NCI-H69 (cell line): Measurements from ENCODE around the gene WT1.

ENCODE experiments used
- DNase-seq: peaks from one replicate; lab custom pipeline; 2025; lab: John Stamatoyannopoulos, UW

The WT1 gene

GRCh38 chr11:32421992-32422391 is 13.3 kb downstream of the WT1 start:
- no peak for DNase-seq

- DNase-seq: no peak
Observed at GRCh38 chr11:32420937-32421901, 14.1 kb downstream of the WT1 start.

GRCh38 chr11:32420139-32420538 is 15.2 kb downstream of the WT1 start:
- no peak for DNase-seq

GRCh38 chr11:32418836-32419235 is 16.5 kb downstream of the WT1 start:
- DNase-seq: no peak

GRCh38 chr11:32417806-32418205 is 17.5 kb downstream of the WT1 start:
- no peak for DNase-seq

DNA sequence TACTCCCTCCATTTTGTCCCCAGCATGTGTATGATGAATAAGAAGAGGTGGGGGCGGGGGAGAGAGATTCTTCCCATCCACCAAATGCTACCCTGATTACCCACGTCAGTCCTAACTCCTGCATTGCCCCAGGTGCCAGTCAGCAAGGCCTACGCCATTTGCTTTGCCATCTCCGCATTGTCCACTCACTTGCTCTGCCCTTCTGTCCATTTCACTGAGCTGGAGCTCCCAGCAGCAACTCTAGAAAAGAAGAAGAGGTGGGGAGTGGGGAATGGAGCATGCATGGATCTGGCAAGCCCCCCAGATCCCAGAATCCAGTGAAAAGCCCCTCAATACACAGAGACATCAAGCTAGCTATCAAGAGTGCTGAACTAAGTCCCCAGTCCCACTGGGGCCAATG is 19.0 kb downstream of the WT1 start:
- DNase-seq: no peak

DNA sequence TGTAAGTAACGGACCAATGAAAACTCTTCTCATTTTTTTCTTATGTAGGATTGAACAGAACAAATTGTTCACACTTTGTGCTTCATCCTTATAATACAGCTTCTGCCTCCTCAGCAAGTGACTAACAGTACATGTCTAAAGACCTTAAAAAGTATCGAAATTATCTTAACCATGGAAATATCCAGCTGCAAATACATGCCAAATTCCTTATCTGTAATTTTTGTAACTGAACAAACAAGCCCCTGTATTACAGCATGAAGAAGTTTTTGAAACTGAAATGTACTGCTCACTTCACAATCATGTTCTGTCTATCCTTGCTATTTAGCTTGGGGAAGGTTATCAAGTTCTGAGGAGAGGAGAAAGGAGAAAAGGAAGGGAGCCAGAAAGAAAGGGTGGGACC is 20.4 kb downstream of the WT1 start:
- no peak for DNase-seq

DNA sequence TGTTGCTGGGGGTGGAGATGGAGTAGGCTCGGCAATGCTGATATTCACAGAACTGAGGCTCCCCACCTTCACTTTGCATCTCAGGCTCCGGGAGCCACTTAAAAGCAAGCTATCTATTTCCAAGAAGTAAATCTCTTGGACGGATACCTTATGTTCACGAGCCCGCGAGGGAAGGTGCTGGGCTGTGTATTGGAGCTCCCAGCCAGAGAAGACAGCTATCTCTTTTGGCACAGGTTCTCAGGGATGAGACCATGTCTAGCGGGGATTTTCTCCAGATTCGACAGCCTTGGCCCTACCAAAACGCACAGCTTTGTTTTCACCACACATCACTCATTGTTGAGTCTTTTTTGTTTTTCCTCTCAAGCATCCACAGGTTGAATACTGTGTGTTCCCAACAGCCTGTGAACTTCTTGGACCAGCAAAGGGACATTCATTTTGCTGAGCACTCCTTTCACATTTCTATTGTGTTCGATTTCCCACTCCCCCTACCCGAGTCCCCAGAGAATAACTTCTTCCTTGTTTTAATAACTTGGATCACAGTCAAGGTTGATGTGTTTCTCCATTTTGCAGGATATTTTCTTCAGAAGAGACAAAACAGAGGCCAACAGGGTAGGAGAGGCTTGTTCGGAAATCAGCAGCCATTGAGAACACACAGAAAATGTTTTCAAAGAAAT is 23.3 kb downstream of the WT1 start:
- no peak for DNase-seq

DNA sequence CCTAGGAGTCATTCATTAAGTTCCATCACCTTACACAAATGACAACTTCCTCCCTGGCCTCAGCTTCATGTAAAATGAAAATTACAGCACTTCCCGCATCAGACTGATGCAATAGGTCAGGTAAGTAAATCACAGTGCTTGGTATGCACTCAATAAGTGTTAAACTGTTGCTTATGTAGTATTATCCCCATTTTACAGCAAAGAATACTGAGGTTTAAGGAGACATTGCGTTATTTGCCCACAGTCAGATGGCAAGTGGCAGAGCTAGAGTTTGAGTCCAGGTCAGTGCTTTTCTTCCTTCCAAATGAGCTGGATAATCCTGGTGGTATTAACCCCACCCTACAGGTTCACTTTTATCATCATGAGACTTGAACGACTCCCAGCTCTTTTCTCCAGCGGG is 29.7 kb downstream of the WT1 start:
- no peak for DNase-seq

- peak; percentile 58 for DNase-seq
Observed at GRCh38 chr11:32402836-32403235, 32.5 kb downstream of the WT1 start.

GRCh38 chr11:32400670-32401369 is 34.5 kb downstream of the WT1 start:
- DNase-seq: no peak

GRCh38 chr11:32400196-32400595 is 35.1 kb downstream of the WT1 start:
- no peak for DNase-seq

DNA sequence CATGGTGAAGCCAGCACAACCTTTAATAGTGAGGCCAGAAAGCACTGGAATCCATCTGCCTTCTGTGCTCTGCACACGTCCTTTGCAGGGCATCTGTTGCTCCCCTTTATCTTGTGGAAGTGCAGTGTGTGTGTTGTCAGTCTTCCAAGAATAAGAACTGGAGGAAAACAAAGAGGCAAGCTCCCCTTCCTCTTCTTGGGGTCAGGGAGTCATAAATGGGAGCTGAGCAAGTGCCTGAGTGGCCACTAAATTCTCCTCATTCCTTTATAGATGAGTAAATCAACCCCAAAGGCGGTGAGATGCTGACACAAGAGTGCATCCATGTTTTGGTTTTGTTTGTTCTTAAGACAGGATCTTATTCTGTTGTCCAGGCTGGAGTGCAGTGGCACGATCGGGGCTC is 38.3 kb downstream of the WT1 start:
- DNase-seq: no peak

GRCh38 chr11:32396331-32396730 is 39.0 kb downstream of the WT1 start:
- DNase-seq: no peak

DNA sequence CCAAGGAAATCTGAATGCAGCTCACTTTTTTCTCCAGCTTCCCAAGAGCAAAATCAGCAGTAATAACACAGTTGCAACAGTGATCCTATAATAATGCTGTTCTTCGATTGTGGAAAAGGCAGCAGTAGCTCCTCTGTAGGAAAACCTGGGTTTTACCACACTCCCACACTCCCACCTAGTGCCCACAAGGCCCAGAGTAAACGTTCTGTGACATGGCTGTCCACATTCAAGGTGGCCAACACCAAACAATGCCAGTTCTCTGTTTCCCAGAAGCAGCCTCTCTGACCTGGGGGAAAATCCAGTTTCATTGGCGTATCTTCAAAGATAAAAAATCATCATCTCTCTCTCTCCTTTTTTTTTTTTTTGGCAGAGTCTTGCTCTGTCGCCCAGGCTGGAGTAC is 40.2 kb downstream of the WT1 start:
- no peak for DNase-seq

DNA sequence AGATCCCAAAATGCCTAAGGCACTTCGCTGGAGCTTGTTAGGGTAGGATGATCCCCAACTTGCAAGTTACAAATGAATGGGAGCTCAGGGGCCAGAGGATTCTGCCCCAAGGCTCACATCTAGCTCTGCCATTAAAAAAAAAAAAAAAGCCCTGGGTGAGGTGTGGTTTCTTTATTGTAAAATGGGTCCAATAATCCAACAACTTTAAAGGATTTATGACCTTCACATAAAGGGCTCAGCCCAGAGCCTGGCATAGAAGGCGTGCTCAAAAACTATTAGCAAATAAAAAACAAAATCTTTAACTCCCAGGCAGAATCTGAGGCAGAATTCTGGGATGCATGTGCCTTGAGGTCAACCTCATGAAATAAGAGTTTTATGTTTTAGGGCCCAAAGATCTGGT is 42.5 kb downstream of the WT1 start:
- DNase-seq: no peak

- DNase-seq: no peak
Observed at GRCh38 chr11:32391956-32392553, 43.3 kb downstream of the WT1 start.

- no peak for DNase-seq
Observed at GRCh38 chr11:32391479-32391878, 43.9 kb downstream of the WT1 start.

GRCh38 chr11:32390712-32391111 is 44.6 kb downstream of the WT1 start:
- no peak for DNase-seq

- no peak for DNase-seq
Observed at GRCh38 chr11:32388871-32389770, 46.2 kb downstream of the WT1 start.

DNA sequence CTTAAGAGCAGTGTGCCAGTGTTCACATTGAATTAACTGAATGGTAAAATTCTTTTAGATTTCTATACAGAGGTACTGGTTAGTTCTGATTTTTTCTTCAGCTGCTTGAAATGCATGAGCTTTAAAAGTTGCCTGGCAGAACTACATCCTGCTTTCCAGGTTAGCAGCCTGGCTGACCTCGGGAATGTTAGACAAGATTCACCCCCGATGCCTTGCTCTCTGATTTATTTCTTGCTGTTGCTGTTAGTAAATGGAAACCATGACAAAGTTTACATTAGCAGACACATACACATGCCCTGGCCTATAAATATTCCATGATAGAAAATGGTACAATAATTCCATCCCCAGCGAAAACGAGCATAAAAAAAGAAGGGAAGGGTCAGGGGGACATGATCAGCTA is 47.0 kb downstream of the WT1 start:
- no peak for DNase-seq
